ENCODE results near the gene ITPKC.

ITPKC gene

DNA sequence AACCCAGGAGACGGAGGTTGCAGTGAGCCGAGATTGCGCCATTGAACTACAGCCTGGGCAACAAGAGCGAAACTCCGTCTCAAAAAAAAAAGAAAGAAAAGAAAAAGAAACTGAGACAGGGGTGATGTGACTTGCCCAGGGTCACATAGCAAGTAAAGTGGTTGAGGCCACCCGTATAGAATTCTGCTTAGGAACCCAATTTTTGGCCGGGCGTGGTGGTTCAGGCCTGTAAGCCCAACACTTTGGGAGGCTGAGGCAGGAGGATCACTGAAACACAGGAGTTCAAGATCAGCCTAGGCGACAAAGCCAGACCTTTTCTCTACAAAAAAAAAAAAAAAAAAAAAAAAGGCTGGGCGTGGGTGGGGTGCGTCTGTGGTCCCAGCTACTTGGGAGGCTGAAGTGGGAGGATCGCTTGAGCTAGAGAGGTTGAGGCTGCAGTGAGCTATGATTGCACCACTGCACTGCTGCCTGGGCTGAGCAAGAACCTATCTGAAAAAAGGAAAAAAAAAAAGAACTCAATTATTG lies 35.4 kb downstream of the ITPKC start:
- TF ChIP-seq, protein P1, sequence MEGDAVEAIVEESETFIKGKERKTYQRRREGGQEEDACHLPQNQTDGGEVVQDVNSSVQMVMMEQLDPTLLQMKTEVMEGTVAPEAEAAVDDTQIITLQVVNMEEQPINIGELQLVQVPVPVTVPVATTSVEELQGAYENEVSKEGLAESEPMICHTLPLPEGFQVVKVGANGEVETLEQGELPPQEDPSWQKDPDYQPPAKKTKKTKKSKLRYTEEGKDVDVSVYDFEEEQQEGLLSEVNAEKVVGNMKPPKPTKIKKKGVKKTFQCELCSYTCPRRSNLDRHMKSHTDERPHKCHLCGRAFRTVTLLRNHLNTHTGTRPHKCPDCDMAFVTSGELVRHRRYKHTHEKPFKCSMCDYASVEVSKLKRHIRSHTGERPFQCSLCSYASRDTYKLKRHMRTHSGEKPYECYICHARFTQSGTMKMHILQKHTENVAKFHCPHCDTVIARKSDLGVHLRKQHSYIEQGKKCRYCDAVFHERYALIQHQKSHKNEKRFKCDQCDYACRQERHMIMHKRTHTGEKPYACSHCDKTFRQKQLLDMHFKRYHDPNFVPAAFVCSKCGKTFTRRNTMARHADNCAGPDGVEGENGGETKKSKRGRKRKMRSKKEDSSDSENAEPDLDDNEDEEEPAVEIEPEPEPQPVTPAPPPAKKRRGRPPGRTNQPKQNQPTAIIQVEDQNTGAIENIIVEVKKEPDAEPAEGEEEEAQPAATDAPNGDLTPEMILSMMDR (IDR thresholded peaks at IDR 0.05; ENCODE audit: control extremely low read depth, extremely low read depth, low read depth, missing control alignments), result no peak
- ChIA-PET CTCF (interaction anchor here (1.2 to 1.3 kb wide), 2 partner anchors 18 to 25 kb away, joined by 3 to 6 read pairs; partner anchors contain the start of gene RAB4B), POLR2A (interaction anchor here (0.6 to 1.0 kb wide), 4 partner anchors 25 to 107 kb away, joined by 3 to 5 read pairs (median 4); partner anchors contain the start of gene RAB4B)
- DNase-seq (ENCODE audit: extremely low spot score), result no peak

DNA sequence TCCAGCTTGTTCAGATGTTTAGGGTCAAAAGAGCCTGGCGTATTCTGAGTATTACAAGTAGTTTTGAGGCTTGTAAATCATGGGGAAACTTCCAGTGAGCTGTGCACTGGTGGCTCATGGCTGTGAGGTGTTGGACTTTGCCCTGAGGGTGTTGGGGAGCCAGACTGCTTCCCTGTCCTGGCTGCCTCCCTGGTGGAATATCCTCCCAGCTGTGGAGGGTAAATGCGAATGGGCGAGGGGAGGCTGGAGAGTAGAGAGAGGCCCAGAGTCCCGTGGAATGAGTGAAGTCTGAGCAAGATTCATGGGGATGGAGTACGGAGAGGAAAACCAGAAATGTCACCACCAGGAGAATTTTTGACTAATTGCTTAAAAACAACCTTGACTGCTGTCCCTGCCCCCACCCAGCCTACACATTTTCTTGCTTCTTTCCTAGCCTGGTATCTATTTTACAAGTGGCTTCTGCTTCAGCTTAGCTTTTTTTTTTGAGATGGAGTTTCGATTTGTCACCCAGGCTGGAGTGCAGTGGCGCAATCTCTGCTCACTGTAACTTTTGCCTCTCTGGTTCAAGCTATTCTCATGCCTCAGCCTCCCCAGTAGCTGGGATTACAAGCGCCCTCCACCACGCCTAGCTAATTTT lies 37.8 kb downstream of the ITPKC start:
- POLR2A ChIA-PET, result interaction anchor here (0.6 to 1.2 kb wide), 5 partner anchors 11 to 1105 kb away, joined by 3 to 9 read pairs (median 4); partner anchors contain the start of gene EGLN2
- DNase-seq (ENCODE audit: extremely low spot score), result no peak
- TF ChIP-seq, protein P1 (IDR thresholded peaks at IDR 0.05; ENCODE audit: control extremely low read depth, extremely low read depth, low read depth, missing control alignments), result no peak
- CTCF ChIA-PET, result interaction anchor here (1.0 to 2.0 kb wide), 5 partner anchors 9 to 93 kb away, joined by 3 to 9 read pairs (median 3); no protein-coding TSS in a partner anchor

DNA sequence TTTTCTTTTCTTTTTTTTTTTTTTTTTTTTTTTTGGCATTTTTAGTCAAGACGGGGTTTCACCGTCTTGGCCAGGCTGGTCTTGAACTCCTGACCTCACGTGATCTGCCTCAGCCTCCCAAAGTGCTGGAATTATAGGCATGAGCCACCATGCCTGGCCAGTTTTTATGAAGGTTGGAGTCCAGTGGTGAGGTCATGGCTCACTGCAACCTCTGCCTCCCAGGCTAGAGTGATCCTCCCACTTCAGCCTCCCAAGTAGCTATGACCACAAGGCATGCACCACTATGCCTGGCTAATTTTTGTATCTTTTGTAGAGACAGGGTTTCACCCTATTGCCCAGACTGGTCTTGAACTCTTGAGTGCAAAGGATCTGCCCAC lies 38.3 kb downstream of the ITPKC start:
- TF ChIP-seq, protein P1 (IDR thresholded peaks at IDR 0.05; ENCODE audit: control extremely low read depth, extremely low read depth, low read depth, missing control alignments), result no peak
- ChIA-PET POLR2A (interaction anchor here (0.6 to 1.2 kb wide), 5 partner anchors 11 to 1104 kb away, joined by 3 to 9 read pairs (median 4); partner anchors contain the start of gene EGLN2), CTCF (interaction anchor here (1.2 to 2.0 kb wide), 3 partner anchors 11 to 92 kb away, joined by 3 to 9 read pairs (median 3); no protein-coding TSS in a partner anchor)
- DNase-seq (ENCODE audit: extremely low spot score), result no peak

DNA sequence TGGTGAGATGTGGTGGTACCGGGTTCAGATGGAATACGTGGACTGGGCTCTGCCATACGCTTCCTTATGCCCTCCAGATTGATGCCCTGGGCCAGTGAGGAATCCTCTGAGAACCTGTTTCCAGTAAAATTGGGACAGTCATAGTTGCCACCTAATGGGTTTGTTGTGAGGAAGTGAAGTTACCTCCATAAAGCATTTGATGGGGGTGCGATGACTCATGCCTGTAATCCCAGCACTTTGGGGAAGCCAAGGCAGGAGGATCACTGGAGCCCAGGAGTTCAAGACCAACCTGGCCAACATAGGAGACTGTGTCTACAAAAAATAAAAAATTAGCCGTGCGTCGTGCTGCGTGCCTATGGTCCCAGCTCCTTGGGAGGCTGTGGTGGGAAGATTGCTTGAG lies 38.9 kb downstream of the ITPKC start:
- DNase-seq (ENCODE audit: extremely low spot score), result no peak
- POLR2A ChIA-PET, result interaction anchor here (0.6 kb wide), 1 partner anchor 536 kb away, joined by 3 read pairs; no protein-coding TSS in a partner anchor
- TF ChIP-seq, protein P1 (IDR thresholded peaks at IDR 0.05; ENCODE audit: control extremely low read depth, extremely low read depth, low read depth, missing control alignments), result no peak
- CTCF ChIA-PET, result interaction anchor here (1.2 to 2.0 kb wide), 3 partner anchors 12 to 93 kb away, joined by 3 to 9 read pairs (median 3); no protein-coding TSS in a partner anchor

DNA sequence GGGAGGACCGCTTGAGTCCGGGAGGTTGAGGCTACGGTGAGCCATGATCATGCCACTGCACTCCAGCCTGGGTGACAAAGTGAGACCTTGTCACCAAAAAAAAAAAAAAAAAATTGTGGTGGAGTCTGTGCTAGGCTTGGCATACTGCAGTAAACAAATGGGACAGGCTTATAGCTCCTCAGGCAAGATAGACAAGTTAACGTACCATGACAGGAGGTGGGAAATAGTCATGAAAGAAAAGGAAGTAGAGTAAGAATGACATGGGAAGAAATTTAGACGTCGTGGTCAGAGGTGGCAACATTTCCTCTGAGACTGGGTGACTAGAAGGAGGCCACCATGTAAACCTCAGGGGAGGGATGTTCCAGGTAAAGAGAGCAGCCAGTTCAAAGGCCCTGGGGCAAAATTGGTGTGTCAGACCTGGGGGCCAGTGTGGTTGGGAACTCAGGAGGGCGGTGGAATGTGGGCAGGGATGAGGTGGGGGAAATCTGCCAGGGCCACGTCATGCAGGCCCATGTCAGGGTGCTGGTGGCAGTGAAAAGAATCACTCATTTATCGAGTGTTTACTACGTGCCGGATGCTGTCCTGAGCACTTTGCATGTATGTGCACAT lies 39.7 kb downstream of the ITPKC start:
- ChIA-PET POLR2A (interaction anchor here (0.7 kb wide), 1 partner anchor 29 kb away, joined by 4 read pairs; no protein-coding TSS in a partner anchor), CTCF (interaction anchor here (1.0 to 1.5 kb wide), 3 partner anchors 10 to 22 kb away, joined by 3 read pairs; partner anchors contain the start of gene RAB4B)
- DNase-seq (ENCODE audit: extremely low spot score), result no peak
- TF ChIP-seq, protein P1 (IDR thresholded peaks at IDR 0.05; ENCODE audit: control extremely low read depth, extremely low read depth, low read depth, missing control alignments), result no peak

DNA sequence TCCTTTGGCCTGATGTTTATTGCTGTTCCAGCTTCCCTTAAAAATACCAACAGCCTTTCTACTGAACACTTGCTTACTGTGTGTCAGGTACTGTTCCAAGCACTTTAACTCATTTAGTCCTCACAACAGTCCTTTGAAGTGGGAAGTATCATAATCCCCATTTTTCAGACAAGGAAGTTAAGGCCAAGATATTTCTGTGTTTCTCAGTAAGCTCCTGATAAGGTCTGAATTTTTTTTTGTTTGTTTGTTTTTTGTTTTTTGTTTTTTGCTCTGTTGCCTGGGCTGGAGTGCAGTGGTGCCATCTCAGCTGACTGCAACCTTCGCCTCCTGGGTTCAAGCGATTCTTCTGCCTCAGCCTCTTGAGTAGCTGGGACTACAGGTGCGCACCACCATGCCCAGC lies 41.6 kb downstream of the ITPKC start:
- CTCF ChIA-PET, result interaction anchor here (0.9 to 1.6 kb wide), 3 partner anchors 13 to 95 kb away, joined by 3 to 5 read pairs (median 4); no protein-coding TSS in a partner anchor
- POLR2A ChIA-PET, result interaction anchor here (1.2 kb wide), 1 partner anchor 40 kb away, joined by 3 read pairs; the partner anchor contains the start of gene EGLN2
- DNase-seq (ENCODE audit: extremely low spot score), result no peak
- TF ChIP-seq, protein P1 (IDR thresholded peaks at IDR 0.05; ENCODE audit: control extremely low read depth, extremely low read depth, low read depth, missing control alignments), result no peak

All from GM10248 (cell line).